Activated B cell treated with CpG ODN at 0.5 μM for 24 hours (primary cell): ENCODE measurements around the gene STAC2. TPM values are rescaled to one million over a fixed set of nuclear protein-coding genes. Genes with fewer than 3 reads are reported as not detected.

Experiments used
- ATAC-seq: fragments of 200-7000 bp; cut with Tn5 transposase; one replicate; pipeline ENCODE4 v1.10.0; 2021; ENCODE audit warnings: low read depth, mild to moderate bottlenecking, moderate library complexity
- CTCF ChIA-PET: fragments of 350-600 bp; sonication (Branson Sonifier 250); formaldehyde crosslinking; loops from one replicate; lab custom pipeline; 2021; ENCODE audit warnings: antibody characterized with exemption; lab: Charles Lee
- POLR2A ChIA-PET: fragments of 350-600 bp; sonication (Branson Sonifier 250); formaldehyde crosslinking; loops from one replicate; lab custom pipeline; 2021; ENCODE audit warnings: antibody characterized with exemption; lab: Charles Lee
- DNase-seq: peaks from one replicate; pipeline ENCODE4 v3.0.0; 2022
- H3K27ac Mint-ChIP-seq: one replicate; pipeline ENCODE4 v1.8.0; 2020; ENCODE audit warnings: mixed read lengths
- H3K27me3 Mint-ChIP-seq: one replicate; pipeline ENCODE4 v1.8.0; 2021; ENCODE audit warnings: mixed read lengths
- H3K36me3 Mint-ChIP-seq: one replicate; pipeline ENCODE4 v1.8.0; 2021; ENCODE audit warnings: low read depth, mixed read lengths
- H3K4me1 Mint-ChIP-seq: one replicate; pipeline ENCODE4 v1.8.0; 2021; ENCODE audit warnings: mixed read lengths
- H3K4me3 Mint-ChIP-seq: one replicate; pipeline ENCODE4 v1.8.0; 2020; ENCODE audit warnings: mild to moderate bottlenecking, mixed read lengths
- H3K9me3 Mint-ChIP-seq: one replicate; pipeline ENCODE4 v1.8.0; 2020; ENCODE audit warnings: mixed read lengths
- CTCF ChIP-seq: fragments of 200-600 bp; IDR thresholded peaks from one replicate; pipeline ENCODE4 v1.8.0; 2022; ENCODE audit warnings: antibody characterized with exemption, mild to moderate bottlenecking
- intact Hi-C: fragments of 100-400 bp; cut with micrococcal nuclease; formaldehyde crosslinking; loops from one replicate; pipeline ENCODE4 v1.15.1; 2024
- total RNA-seq: library from RNA; stranded (reverse); gene quantifications from 2 replicates; pipeline ENCODE4 v1.2.3, GENCODE V29; 2022

Gene STAC2
- not detected in 2 replicates for total RNA-seq

- ChIA-PET CTCF (interaction anchor here (0.7 kb wide), 1 partner anchor 19 kb away, joined by 4 read pairs; no protein-coding TSS in a partner anchor), POLR2A (interaction anchor here (0.6 to 1.2 kb wide), 4 partner anchors 13 to 414 kb away, joined by 3 to 11 read pairs (median 4); partner anchors contain the start of gene RPL19)
- no peaks in the 10 kb centered on the region for H3K9me3 Mint-ChIP-seq
- peaks cover 39% of the 10 kb centered on the region for H3K27me3 Mint-ChIP-seq
- ATAC-seq (peak; percentile 81), DNase-seq (peak; percentile 54)
- H3K4me3 Mint-ChIP-seq, result peak within 1 kb of the TSS; percentile 78
- H3K36me3 Mint-ChIP-seq, result no peaks in the 10 kb centered on the region
- TF ChIP-seq CTCF, result no peak
- intact Hi-C loops, result loop anchor here (2.0 kb wide), 2 partner anchors 13 to 17 kb away; no protein-coding TSS in a partner anchor
- H3K4me1 Mint-ChIP-seq, result peaks cover 12% of the 10 kb centered on the region
- H3K27ac Mint-ChIP-seq, result peak within 1 kb of the TSS; percentile 7
Measured at GRCh38 chr17:39225308-39225958, at the start of gene STAC2. Gene STAC2 (minus strand): TSS chr17:39225945. CDS start chr17:39225502, 443 bp downstream.

- peaks cover 4% of the 10 kb centered on the region for H3K4me1 Mint-ChIP-seq
- CTCF ChIA-PET, result no interaction called here
- H3K27me3 Mint-ChIP-seq, result no peaks in the 10 kb centered on the region
- intact Hi-C loops, result loop anchor here (1.0 to 5.0 kb wide), 2 partner anchors 81 to 131 kb away; partner anchors contain the start of gene FBXL20
- H3K36me3 Mint-ChIP-seq, result peaks cover 40% of the 10 kb centered on the region
- H3K4me3 Mint-ChIP-seq, result no peak overlapping the region
- H3K27ac Mint-ChIP-seq, result no peak overlapping the region
- no peak for TF ChIP-seq CTCF
- ATAC-seq (no peak), DNase-seq (no peak)
- POLR2A ChIA-PET, result no interaction called here
- no peaks in the 10 kb centered on the region for H3K9me3 Mint-ChIP-seq
Measured at GRCh38 chr17:39271546-39271945, 45.8 kb upstream of the STAC2 start.

- Mint-ChIP-seq H3K27ac (no peak overlapping the region), H3K27me3 (no peaks in the 10 kb centered on the region), H3K9me3 (no peaks in the 10 kb centered on the region), H3K36me3 (peaks cover 41% of the 10 kb centered on the region), H3K4me1 (peaks cover under 1% of the 10 kb centered on the region), H3K4me3 (no peak overlapping the region)
- ATAC-seq (no peak), DNase-seq (no peak)
- ChIA-PET CTCF (interaction anchor here (1.0 kb wide), 1 partner anchor 140 kb away, joined by 3 read pairs; no protein-coding TSS in a partner anchor), POLR2A (no interaction called here)
- no peak for TF ChIP-seq CTCF
- intact Hi-C loops, result loop anchor here (1.0 to 5.0 kb wide), 2 partner anchors 81 to 131 kb away; partner anchors contain the start of gene FBXL20
Measured at GRCh38 chr17:39270923-39271322, 45.2 kb upstream of the STAC2 start.

- H3K4me3 Mint-ChIP-seq, result no peak overlapping the region
- no peaks in the 10 kb centered on the region for H3K9me3 Mint-ChIP-seq
- DNase-seq (no peak), ATAC-seq (no peak)
- intact Hi-C loops, result no loop called here
- no peak overlapping the region for H3K27ac Mint-ChIP-seq
- no peaks in the 10 kb centered on the region for H3K27me3 Mint-ChIP-seq
- TF ChIP-seq CTCF, result no peak
- no peaks in the 10 kb centered on the region for H3K4me1 Mint-ChIP-seq
- peaks cover 72% of the 10 kb centered on the region for H3K36me3 Mint-ChIP-seq
- ChIA-PET CTCF (interaction anchor here (1.0 to 1.1 kb wide), 2 partner anchors 19 to 28 kb away, joined by 3 read pairs; no protein-coding TSS in a partner anchor), POLR2A (no interaction called here)
Measured at GRCh38 chr17:39264119-39264518, 38.4 kb upstream of the STAC2 start.

GRCh38 chr17:39261286-39261685, 35.5 kb upstream of the STAC2 start:
- intact Hi-C loops, result no loop called here
- DNase-seq (no peak), ATAC-seq (no peak)
- Mint-ChIP-seq H3K27me3 (no peaks in the 10 kb centered on the region), H3K9me3 (no peaks in the 10 kb centered on the region), H3K4me1 (no peaks in the 10 kb centered on the region), H3K27ac (no peak overlapping the region), H3K4me3 (no peak overlapping the region), H3K36me3 (peaks cover 68% of the 10 kb centered on the region)
- POLR2A ChIA-PET, result no interaction called here
- TF ChIP-seq CTCF, result no peak
- CTCF ChIA-PET, result no interaction called here
